Right renal pelvis (tissue), 4 donors: Measurements from ENCODE around the gene RALGPS2. TPM values are rescaled to one million over a fixed set of nuclear protein-coding genes. Genes with fewer than 3 reads are reported as not detected.

Experiments
- DNase-seq, 4 donors: peaks; one replicate each; pipeline ENCODE4 v3.0.0-alpha.2; 2013; ENCODE audit warnings: low read depth in 4 of 4, low spot score in 3 of 4, missing footprints in 1 of 4
- polyA plus RNA-seq, 4 donors: library from polyadenylated mRNA; unstranded; fragments of 120-200 nt; gene quantifications; one replicate each; pipeline ENCODE4 v1.2.1, GENCODE V29; 2013; ENCODE audit not compliant: insufficient read length in 4 of 4

Gene RALGPS2
- polyA plus RNA-seq, 4 donors: 31.2 to 36.0 (median 32.4) TPM

GRCh38 chr1:178908358-178908757 is 183.3 kb downstream of the RALGPS2 start:
- DNase-seq: no peak

- no peak for DNase-seq
Measured at GRCh38 chr1:178910023-178910422, 185.0 kb downstream of the RALGPS2 start.

GRCh38 chr1:178912597-178912996 is 187.6 kb downstream of the RALGPS2 start:
- DNase-seq: no peak

GRCh38 chr1:178916448-178917174 is 191.6 kb downstream of the RALGPS2 start:
- DNase-seq: no peak

GRCh38 chr1:178918308-178918707 is 193.3 kb downstream of the RALGPS2 start:
- no peak for DNase-seq

GRCh38 chr1:178918955-178919354 is 193.9 kb downstream of the RALGPS2 start:
- no peak for DNase-seq

GRCh38 chr1:178919581-178919980 is 194.5 kb downstream of the RALGPS2 start:
- no peak for DNase-seq

GRCh38 chr1:178921499-178921898 is 196.5 kb downstream of the RALGPS2 start:
- no peak for DNase-seq

- no peak for DNase-seq
Measured at GRCh38 chr1:178923512-178923911, 198.5 kb downstream of the RALGPS2 start.

GRCh38 chr1:178926046-178926445 is 201.0 kb downstream of the RALGPS2 start:
- no peak for DNase-seq

GRCh38 chr1:178927003-178927402 is 202.0 kb downstream of the RALGPS2 start:
- DNase-seq: no peak

GRCh38 chr1:178928041-178928440 is 203.0 kb downstream of the RALGPS2 start:
- no peak for DNase-seq

- no peak for DNase-seq
Measured at GRCh38 chr1:178928976-178929375, 203.9 kb downstream of the RALGPS2 start.

GRCh38 chr1:178931858-178932551 is 207.0 kb downstream of the RALGPS2 start:
- DNase-seq: no peak

GRCh38 chr1:178932552-178932906 is 207.5 kb downstream of the RALGPS2 start:
- no peak for DNase-seq

GRCh38 chr1:178933105-178933561 is 208.1 kb downstream of the RALGPS2 start:
- DNase-seq: no peak

GRCh38 chr1:178933709-178934490 is 208.9 kb downstream of the RALGPS2 start:
- DNase-seq: no peak

- DNase-seq: no peak
Measured at GRCh38 chr1:178934546-178934945, 209.5 kb downstream of the RALGPS2 start.

- no peak for DNase-seq
Measured at GRCh38 chr1:178935610-178936009, 210.6 kb downstream of the RALGPS2 start.

GRCh38 chr1:178937695-178938094 is 212.7 kb downstream of the RALGPS2 start:
- no peak for DNase-seq
